ENCODE data around the gene LY6G6F. TPM values are rescaled to one million over a fixed set of nuclear protein-coding genes. Genes with fewer than 3 reads are reported as not detected.
A peak's percentile ranks its signal among the peaks of the same experiment; 100 is the strongest.

LY6G6F gene
- total and polyA plus RNA-seq, 2 donors (not counting 3 experiments of a cell fraction or from before 2014, with no cell fraction given) = not detected

DNA sequence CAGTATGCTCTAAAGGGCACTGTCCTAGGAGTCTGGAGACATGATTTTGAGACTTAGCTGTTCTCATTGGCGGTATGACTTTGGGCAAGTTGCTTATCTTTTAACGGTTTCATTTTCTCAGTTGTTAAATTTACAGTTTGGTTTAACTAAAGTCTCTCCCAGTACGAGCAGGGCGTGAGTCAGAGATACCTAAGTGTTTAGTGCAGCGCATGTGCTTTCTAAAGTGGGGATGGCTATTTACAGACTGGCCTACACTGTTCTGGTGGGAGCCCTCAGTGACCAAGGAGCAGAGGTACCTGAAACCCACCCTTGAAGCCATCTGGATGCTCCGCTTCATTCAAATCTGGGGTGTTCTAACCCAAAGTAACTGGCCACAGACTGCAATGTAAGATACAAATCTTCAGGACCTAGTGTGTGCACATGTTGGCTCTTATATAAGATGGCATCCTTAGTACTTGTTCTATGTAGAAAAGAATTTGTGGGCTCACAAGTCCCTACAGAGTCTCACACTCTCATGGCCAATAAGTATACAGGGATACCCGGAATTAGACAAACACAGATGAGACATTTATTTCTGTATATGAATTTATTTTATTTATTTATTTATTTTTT, 43.9 kb downstream of the LY6G6F start:
- Histone ChIP-seq H3K27ac (ENCODE audit: insufficient read depth, low read depth, low read length) (no peak overlapping the region), H3K36me3 (ENCODE audit: control insufficient read depth in 2 of 2, extremely low read depth in 1 of 2, insufficient read depth in 2 of 2, low read length in 2 of 2) (no peaks in the 10 kb centered on the region), H4K20me1 (replicated peaks; ENCODE audit: control insufficient read depth, extremely low read depth, insufficient read depth, low read length) (no peaks in the 10 kb centered on the region), H3K9me1 (replicated peaks; ENCODE audit: control insufficient read depth, extremely low read depth, insufficient read depth, low read length) (no peaks in the 10 kb centered on the region), H3K27me3 (ENCODE audit: control insufficient read depth in 2 of 2, insufficient read depth in 2 of 2, low read length in 2 of 2) (no peaks in the 10 kb centered on the region), H2AFZ (ENCODE audit: low read depth, low read length) (no peak overlapping the region), H3K4me3 (replicated peaks in 1 of 3; ENCODE audit: insufficient read depth in 1 of 3, low read depth in 1 of 3, low read length in 3 of 3) (no peak overlapping the region), H3K79me2 (ENCODE audit: control insufficient read depth, insufficient read depth, low read length) (no peaks in the 10 kb centered on the region), H3K9me3 (replicated peaks; ENCODE audit: control insufficient read depth, insufficient read depth, low read length) (no peaks in the 10 kb centered on the region), H3K9ac (replicated peaks; ENCODE audit: extremely low read depth, insufficient read depth, low read length) (no peak overlapping the region), H3K4me2 (ENCODE audit: insufficient read depth, low read length) (no peak overlapping the region), H3K4me1 (ENCODE audit: control insufficient read depth, extremely low read depth, insufficient read depth, low read length) (no peaks in the 10 kb centered on the region)
- no TSS peak for BruUV-seq (replicated peaks)
- TF ChIP-seq MAX (IDR thresholded peaks at IDR 0.05; ENCODE audit: insufficient read depth, insufficient read length) = no peak
- TF ChIP-seq MYC (IDR thresholded peaks at IDR 0.05; ENCODE audit: low read depth, low read length) = no peak
- no peak for TF ChIP-seq FOS (IDR thresholded peaks at IDR 0.05; ENCODE audit: borderline replicate concordance, insufficient read depth, low read length)
- no peak for TF ChIP-seq POLR2A (IDR thresholded peaks at IDR 0.05; ENCODE audit: low read depth, low read length)
- TF ChIP-seq GATA2 (IDR thresholded peaks at IDR 0.05; ENCODE audit: insufficient read depth, insufficient read length, low read depth, low read length) = no peak
- TF ChIP-seq JUN (IDR thresholded peaks at IDR 0.05; ENCODE audit: borderline replicate concordance, insufficient read depth, insufficient read length, low read depth) = no peak
- TF ChIP-seq EZH2 (IDR thresholded peaks at IDR 0.05; ENCODE audit: borderline replicate concordance, low read depth, low read length, severe bottlenecking) = no peak
- CTCF ChIA-PET = interaction anchor here (1.2 to 3.9 kb wide), 3 partner anchors 8 to 41 kb away, joined by 3 to 18 read pairs (median 4); no protein-coding TSS in a partner anchor
- dilution Hi-C loops (cut with MboI; ENCODE audit: extremely low pct_ligation_motif_present, low sequenced_read_pairs) = no loop called here
- FAIRE-seq (peak; percentile 18), DNase-seq (ENCODE audit: low read depth, low spot score) (no peak)
- POLR2A ChIA-PET = no interaction called here
- intact Hi-C loops (cut with micrococcal nuclease) = no loop called here

Data from endothelial cell of umbilical vein (primary cell).